HepG2 (cell line): ENCODE measurements around the gene SLC6A9. TPM values are rescaled to one million over a fixed set of nuclear protein-coding genes. Genes with fewer than 3 reads are reported as not detected.

Experiments used
- AHDC1 ChIP-seq: sonication (generic); formaldehyde crosslinking; IDR thresholded peaks from 2 replicates; pipeline ENCODE4 v1.5.1; 2020; ENCODE audit warnings: mild to moderate bottlenecking, missing genetic modification reagents, borderline replicate concordance
- BRD4 ChIP-seq: sonication (generic); formaldehyde crosslinking; IDR thresholded peaks from 2 replicates; pipeline ENCODE4 v1.4.0; 2020; ENCODE audit warnings: missing genetic modification reagents
- ELF4 ChIP-seq: sonication (generic); formaldehyde crosslinking; IDR thresholded peaks from 2 replicates; pipeline ENCODE4 v1.5.0; 2020; ENCODE audit warnings: missing genetic modification reagents, mild to moderate bottlenecking, moderate library complexity, borderline replicate concordance
- GMEB1 ChIP-seq: sonication (generic); formaldehyde crosslinking; IDR thresholded peaks from 2 replicates; pipeline ENCODE4 v1.5.1; 2020; ENCODE audit warnings: missing genetic modification reagents, mild to moderate bottlenecking, borderline replicate concordance
- JARID2 ChIP-seq: sonication (generic); formaldehyde crosslinking; IDR thresholded peaks from 2 replicates; pipeline ENCODE4 v1.8.1; 2023; ENCODE audit warnings: missing genetic modification reagents, inconsistent platforms; ENCODE audit not compliant: insufficient replicate concordance
- JUNB ChIP-seq: sonication (generic); formaldehyde crosslinking; IDR thresholded peaks from 2 replicates; pipeline ENCODE4 v1.8.0; 2022; ENCODE audit warnings: missing genetic modification reagents, mild to moderate bottlenecking, borderline replicate concordance
- MAFF ChIP-seq: IDR thresholded peaks from 2 replicates; pipeline ENCODE4 v1.6.1; 2011; ENCODE audit warnings: low read depth, low read length, improper control_type of control experiment
- MEIS1 ChIP-seq: sonication (generic); formaldehyde crosslinking; IDR thresholded peaks from 2 replicates; pipeline ENCODE4 v1.9.0; 2021; ENCODE audit warnings: mild to moderate bottlenecking, missing genetic modification reagents, moderate library complexity, borderline replicate concordance
- MNT ChIP-seq: fragments of 450-650 bp; IDR thresholded peaks from 2 replicates; pipeline ENCODE4 v1.6.1; 2016
- YEATS4 ChIP-seq: sonication (generic); formaldehyde crosslinking; IDR thresholded peaks from 2 replicates; pipeline ENCODE4 v1.4.0; 2020; ENCODE audit warnings: missing genetic modification reagents, borderline replicate concordance
- ZFP62 ChIP-seq: sonication (generic); formaldehyde crosslinking; IDR thresholded peaks from 2 replicates; pipeline ENCODE4 v1.4.0; 2020; ENCODE audit warnings: missing genetic modification reagents
- ZFY ChIP-seq: sonication (generic); formaldehyde crosslinking; IDR thresholded peaks from 2 replicates; pipeline ENCODE4 v1.4.0; 2020; ENCODE audit warnings: missing genetic modification reagents
- ZNF281 ChIP-seq: sonication (generic); formaldehyde crosslinking; IDR thresholded peaks from 2 replicates; pipeline ENCODE4 v1.4.0; 2020; ENCODE audit warnings: missing genetic modification reagents, borderline replicate concordance
- ZNF800 ChIP-seq: sonication (generic); formaldehyde crosslinking; IDR thresholded peaks from 2 replicates; pipeline ENCODE4 v1.4.0; 2020; ENCODE audit warnings: missing genetic modification reagents
- polyA plus RNA-seq, 8 experiments: library from polyadenylated mRNA; depleted of rRNA in 3 of 8; stranded (reverse) in 7 of 8; unstranded in 1 of 8; fragments of >200 nt; fragmentation: Illumina TruSeq in 4 of 8; extraction: Trizol in 4 of 8; gene quantifications; 2 replicates each; pipeline versions ENCODE4 v1.2.1 to v1.2.3, GENCODE V29; 2011 to 2016; ENCODE audit warnings: low read depth in 4 of 8, missing spikeins in 1 of 8, mixed read lengths in 1 of 8; ENCODE audit not compliant: insufficient read depth in 1 of 8
- total RNA-seq, 5 experiments: library from RNA; depleted of rRNA; stranded (reverse); fragments of >200 nt; fragmentation: Illumina TruSeq; extraction: Trizol; gene quantifications; 2 replicates each; pipeline ENCODE4 v1.2.3, GENCODE V29; 2016; ENCODE audit warnings: low read depth in 1 of 5

SLC6A9 gene
- total and polyA plus RNA-seq, 2 of the 13 experiments (the other 11 are each of a cell fraction or from before 2014, with no cell fraction given), result 8.5 to 9.9 TPM

GRCh38 chr1:43974443-43975248 lies 56.6 kb downstream of the SLC6A9 start, which contains the start of gene ATP6V0B (continued):
- TF ChIP-seq AHDC1 (no peak), ZFY (peak; percentile 90), ELF4 (CRISPR knock-in tag) (no peak), JARID2 (CRISPR knock-in tag) (no peak), BRD4 (no peak), ZNF281 (peak; percentile 8; the same call in 1 of the 2 replicates), MAFF (no peak), MEIS1 (CRISPR knock-in tag) (no peak), JUNB (CRISPR knock-in tag) (no peak), YEATS4 (peak; percentile 69), MNT (peak; percentile 93), ZNF800 (no peak), GMEB1 (CRISPR knock-in tag) (peak; percentile 100), ZFP62 (CRISPR knock-in tag) (no peak)
